NAMALWA (cell line): ENCODE measurements around the gene BMX.

Experiments used
- DNase-seq: peaks from one replicate; pipeline ENCODE4 v3.0.0-alpha.2; 2015; ENCODE audit warnings: low spot score

BMX gene

GRCh38 chrX:15507005-15507404 is 6.4 kb downstream of the BMX start:
- no peak for DNase-seq

- no peak for DNase-seq
Observed at GRCh38 chrX:15509845-15510244, 9.2 kb downstream of the BMX start.

GRCh38 chrX:15511563-15511962 is 11.0 kb downstream of the BMX start:
- no peak for DNase-seq

- DNase-seq, result no peak
Observed at GRCh38 chrX:15512401-15512965, 11.9 kb downstream of the BMX start.

DNA sequence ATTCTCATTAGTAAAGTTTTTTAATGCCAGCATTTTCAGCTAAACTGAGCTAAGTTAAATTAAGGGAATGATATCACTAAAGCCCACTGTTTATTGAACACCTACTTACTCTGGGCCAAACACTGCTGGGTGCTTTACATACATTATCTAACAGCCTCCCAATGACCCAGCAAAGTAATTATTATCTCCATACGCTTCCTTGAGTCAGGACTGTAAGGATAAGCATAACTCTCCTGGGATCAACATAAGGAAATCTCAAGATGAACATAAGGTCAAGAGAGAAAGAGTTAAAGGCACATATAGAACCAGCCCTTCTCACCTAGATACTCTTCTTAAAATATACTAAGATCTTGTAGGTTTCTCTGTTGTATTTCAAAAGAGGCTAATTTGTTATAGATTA is 13.7 kb downstream of the BMX start:
- no peak for DNase-seq

- no peak for DNase-seq
Observed at GRCh38 chrX:15515931-15516330, 15.3 kb downstream of the BMX start.

GRCh38 chrX:15522464-15522863 is 21.9 kb downstream of the BMX start:
- DNase-seq, result no peak

DNA sequence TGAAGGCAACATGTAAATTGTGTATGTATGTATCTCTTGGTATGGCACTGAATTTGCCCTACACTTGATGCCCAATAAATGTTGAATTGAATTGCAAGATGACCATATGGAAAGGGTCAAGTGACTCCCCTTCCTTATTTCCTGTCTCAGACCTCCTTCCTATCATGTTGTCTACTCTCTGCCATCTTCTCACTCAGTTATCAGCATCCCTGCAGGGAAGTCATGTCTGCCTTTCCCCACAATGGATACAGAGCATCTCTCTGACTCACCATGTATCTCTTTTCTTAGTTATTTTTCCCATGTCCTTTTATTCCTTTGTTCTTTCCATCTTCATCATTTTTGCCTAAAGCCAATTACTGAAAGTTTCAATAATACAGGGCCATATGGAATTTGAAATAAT is 22.5 kb downstream of the BMX start:
- DNase-seq, result no peak

DNA sequence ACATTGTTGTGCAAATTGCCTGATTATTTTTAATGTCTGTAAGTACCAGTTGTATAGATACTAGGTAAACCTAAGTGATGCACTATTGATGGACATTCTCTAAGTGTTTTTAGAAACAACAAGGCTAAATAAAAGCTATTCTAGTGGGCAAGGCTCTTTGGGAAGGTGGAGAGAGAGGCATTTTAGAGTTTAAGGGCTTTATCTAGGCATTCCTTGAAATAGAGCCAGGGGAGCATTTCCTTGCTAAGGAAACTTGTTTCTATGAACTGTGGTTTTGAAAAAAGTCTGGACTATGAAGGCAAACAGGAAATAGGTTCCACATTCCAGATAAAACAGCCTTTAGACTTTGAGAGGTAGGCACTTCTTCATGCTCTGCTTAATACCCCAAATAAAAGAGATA is 23.8 kb downstream of the BMX start:
- DNase-seq, result no peak

DNA sequence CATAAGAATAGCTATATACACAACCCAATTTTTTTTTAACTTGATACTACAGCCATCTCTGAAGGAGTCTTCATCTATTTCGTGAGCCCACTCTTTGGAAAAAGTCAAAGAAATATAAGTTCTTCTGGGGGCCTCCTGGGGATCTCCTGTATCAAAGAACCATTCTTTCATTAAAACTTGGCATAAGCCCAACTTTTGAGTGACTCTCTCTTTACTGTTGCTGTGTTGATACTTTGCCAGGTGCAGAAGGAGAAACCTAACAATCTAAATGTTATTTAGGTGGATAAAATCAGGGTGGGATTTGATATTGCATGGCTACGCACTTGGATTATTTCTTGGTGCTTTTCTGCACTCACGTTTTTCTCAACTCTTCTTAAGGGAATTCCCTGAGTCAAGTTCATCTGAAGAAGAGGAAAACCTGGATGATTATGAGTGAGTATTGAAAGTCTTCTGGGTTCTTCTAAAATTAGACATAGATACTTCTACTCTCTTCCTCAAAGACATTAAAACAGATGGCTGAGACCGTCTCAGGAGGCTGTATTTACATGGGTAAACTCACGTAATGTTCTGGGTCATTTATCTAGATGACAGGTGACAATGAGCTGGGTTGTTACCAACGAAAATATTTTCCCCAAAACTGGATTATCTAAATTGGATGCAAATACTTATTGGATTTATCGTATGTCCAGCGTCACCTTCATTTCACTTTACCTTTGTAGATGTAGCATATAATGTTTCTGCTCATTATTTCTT is 25.2 kb downstream of the BMX start:
- peak; percentile 70 for DNase-seq

DNA sequence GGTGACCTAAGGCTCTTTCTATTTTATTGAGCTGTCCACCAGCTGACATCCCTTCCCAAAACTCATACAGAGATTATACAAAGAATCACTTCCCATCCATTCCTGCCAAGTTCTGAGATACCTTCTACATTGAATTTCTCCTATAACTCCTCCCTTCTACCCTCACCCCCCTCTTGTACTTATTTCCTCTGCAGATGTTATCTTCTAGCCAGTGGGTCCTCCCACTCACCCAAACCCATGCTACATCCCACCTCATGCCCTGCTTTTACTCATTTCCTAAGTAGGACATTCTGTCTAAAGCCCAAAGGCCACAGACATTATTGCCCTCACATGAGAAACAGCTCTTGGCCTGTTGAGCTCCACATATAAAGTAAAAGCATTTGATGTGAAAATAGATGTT is 28.6 kb downstream of the BMX start:
- DNase-seq, result no peak

DNA sequence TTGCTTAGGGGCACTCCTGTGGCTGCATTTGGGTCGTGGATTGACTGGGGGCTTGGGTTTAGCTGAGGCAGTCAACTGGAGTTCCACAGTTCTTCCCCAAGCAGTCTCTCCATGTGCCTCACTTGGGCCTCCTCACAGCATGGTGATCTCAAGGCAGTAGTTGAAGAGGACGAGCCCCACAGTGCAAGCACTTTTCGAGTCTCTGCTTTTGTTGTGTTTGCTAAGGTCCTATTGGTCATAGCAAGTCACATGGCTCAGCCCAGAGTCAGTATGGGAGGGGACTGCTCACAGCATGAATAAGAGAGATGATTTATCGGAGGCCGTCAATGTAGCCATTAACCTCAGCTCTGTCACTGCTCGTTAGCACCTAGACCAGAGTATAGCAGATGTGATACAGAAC is 29.7 kb downstream of the BMX start:
- DNase-seq, result peak; percentile 20

DNA sequence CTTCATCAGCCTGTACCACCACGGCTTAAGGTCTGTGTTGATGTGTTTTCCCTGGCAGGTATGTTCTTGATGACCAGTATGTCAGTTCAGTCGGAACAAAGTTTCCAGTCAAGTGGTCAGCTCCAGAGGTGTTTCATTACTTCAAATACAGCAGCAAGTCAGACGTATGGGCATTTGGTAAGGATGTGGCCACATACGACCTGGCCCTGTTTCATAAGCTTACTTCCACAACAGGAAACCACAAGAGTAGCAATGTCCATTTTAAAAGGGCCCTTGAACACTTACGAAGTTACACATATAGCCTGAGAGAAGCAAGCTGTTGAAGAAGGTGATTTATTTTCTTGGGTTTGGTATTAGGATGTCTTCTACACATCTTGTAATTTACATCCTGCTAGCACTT is 46.1 kb downstream of the BMX start:
- no peak for DNase-seq

DNA sequence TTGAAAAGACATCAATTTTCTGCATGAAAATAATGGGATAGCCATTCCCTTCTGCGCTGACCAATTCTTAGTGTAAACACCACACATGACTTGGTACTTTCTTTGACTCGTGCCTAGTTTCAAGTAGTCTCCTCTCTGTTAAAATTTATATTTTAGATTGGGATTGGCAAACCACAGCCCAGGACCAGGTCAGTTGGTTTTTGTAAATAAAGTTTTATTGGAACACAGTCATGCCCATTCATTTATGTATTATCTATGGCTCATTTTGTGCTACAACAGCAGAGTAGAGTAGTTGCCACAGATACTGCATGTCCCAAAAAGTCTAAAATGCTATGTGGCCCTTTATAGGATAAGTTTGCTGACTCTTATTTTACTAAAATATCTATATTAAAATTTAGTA is 46.7 kb downstream of the BMX start:
- DNase-seq, result no peak

DNA sequence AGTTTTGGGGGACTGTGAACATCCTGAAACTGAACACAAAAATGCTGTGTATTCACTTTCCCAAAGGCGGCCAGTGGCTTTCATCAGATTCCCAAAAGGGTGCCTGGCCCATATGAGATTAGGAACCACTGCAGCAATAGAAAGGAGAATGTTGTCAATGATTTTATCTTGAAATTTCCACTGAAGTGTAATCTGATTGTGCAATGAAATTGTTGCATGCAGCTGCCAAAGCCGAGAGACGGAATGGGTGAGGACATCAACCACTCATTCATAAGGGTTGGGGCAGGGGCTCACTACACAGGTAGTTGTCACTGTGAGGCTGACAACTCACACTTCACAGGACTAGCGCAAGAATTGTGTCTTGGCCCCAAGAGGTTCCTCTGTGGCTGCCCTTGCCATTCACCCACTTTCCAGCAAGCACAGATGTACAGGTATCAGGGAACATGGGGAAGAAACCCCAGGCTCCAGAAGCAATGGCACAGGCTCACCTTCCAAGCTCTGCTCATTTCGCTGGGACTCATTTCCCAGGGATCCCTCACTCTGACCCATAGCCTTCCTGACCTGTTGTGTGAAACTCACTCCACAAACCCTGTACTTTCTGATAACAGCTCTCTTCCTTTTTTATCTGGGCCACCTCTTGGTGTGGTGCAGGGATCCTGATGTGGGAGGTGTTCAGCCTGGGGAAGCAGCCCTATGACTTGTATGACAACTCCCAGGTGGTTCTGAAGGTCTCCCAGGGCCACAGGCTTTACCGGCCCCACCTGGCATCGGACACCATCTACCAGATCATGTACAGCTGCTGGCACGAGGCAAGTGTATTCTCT is 48.8 kb downstream of the BMX start:
- DNase-seq, result no peak

DNA sequence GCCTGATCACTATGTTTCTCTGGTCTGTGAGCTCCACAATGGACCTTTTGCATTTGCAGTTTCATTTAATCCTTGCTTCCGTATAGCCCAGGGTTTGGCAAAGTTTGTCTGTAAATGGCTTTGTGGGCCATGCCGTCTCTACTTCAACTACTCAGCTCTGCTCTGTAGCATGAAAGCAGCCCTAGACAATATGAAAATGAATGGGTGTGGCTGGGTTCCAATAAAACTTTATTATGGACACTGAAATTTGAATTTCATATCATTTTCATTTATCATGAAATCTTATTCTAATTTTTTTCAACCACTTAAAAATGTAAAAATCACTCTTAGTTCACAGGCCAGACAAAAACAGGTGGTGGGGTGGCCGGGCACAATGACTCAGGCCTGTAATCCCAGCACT is 58.6 kb downstream of the BMX start:
- DNase-seq, result no peak

DNA sequence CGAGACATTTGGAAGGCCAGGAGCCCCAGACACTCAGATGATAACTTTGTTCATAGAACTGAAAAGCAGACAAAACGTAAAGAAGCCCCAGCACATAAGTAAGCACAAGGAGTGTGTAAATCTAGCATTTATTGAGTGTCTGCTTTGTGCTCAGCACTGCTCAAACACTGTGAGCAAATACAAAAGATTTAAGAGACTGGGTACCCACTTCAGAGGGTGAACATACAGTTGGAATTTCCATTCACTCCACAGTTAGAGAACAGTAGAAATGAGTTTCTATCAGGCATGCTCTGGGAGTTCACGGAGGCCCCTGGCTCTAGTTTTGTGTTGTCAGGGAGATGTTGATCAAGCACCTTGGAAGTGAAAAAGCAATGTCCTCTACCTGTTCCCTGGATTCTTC is 60.3 kb downstream of the BMX start:
- no peak for DNase-seq

DNA sequence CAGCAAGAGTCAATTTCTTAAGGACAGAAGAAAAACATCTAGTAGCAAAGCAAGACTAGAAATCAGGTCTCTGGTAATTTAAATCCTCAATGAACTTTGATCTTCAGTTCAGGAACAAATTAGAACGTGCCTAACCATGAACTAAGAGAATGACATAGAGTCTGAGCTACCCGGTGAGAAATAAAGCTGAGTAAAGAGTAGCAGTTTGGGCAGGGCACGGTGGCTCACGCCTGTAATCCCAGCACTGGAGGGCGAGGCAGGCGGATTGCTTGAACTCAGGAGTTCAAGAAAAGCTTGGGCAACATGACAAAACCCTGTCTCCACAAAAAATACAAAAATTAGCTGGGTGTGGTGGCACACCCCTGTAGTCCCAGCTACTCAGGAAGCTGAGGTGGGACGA is 62.4 kb downstream of the BMX start:
- DNase-seq, result no peak

- peak; percentile 58 for DNase-seq
Observed at GRCh38 chrX:15564981-15565579, 64.5 kb downstream of the BMX start.

GRCh38 chrX:15566244-15566643 is 65.6 kb downstream of the BMX start:
- peak; percentile 26 for DNase-seq

DNA sequence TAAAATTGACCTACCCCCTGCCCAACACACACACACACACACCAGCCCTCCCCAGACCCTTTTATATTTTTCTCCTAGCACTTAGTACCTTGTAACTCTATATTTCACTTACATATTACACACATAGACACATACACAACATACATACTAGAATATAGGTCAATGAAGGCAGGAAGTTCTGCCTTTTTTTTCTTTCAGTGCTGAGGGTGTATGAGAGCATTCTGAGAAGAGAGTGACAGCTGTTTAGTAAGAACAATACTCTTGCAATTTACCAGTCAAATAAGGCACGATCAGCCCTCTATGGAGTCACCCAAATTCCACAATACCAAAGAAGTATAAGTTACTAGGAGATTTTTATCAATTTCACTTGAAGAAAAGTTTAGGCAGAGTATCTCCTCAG is 66.7 kb downstream of the BMX start:
- DNase-seq, result no peak

- no peak for DNase-seq
Observed at GRCh38 chrX:15567886-15568616, 67.4 kb downstream of the BMX start.
